ENCODE data around the gene CLDN6.
"Not testable (repeated sequence)": the region's sequence is repeated elsewhere in the genome, so short reads cannot be mapped to it uniquely, and the experiment has no call there.

The CLDN6 gene, protein sequence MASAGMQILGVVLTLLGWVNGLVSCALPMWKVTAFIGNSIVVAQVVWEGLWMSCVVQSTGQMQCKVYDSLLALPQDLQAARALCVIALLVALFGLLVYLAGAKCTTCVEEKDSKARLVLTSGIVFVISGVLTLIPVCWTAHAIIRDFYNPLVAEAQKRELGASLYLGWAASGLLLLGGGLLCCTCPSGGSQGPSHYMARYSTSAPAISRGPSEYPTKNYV

DNA sequence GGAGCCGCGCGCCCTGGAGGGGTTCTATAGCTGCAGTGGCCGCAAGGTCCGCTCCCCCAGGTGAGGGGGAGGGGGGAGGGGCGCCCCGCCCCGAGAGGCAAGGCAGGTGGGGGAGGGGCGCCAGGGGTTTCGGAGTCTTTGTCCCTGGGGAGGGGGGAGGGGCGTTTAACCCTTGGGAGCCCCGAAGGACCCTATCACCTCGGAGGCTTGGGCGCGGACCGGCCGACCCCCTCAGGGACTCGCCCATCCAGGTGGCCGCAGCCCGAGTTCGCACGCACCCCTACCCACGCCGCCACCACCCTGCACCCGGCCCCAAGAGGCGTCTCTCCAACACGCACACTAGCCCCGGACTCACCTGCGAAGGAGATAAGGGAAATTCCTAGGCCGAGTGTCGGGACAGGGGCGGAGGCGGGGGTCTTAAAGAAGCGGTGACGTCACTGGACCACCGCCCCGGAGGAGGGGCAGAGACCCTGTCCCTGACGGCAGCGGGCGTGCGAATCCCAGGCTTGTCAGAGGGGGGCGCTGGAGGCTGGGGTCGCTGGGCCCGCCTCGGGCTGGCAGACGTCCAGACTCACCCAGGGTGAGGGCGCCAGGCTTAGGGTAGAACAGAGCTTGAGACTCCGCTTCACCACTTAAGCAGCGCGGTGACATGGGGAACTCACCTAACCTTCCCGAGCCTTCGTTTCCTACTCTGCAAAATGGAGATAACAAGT, at the start of gene CLDN6:
CLDN6 (minus strand) TSS at position 390 of the 713 bp plus-strand sequence. CDS start 2,162 bp downstream, outside the sequence.
- DNase-seq: peak; percentile 81

DNA sequence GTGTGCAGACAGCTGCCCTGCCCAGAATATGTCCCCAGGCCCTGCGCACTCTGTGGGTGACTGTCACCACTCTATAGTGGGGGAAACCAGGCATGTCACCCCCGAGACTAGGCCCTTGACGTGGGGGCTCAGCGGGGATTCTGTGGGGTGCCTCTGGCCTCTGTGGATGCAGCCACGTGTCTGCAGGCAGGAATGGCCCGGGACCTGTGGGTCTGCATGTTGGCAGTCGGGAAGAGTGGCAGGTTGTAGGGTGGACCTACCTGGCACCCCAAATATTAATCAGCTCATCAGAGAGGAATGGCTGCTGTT, 48.4 kb upstream of the CLDN6 start:
- DNase-seq: no peak

DNA sequence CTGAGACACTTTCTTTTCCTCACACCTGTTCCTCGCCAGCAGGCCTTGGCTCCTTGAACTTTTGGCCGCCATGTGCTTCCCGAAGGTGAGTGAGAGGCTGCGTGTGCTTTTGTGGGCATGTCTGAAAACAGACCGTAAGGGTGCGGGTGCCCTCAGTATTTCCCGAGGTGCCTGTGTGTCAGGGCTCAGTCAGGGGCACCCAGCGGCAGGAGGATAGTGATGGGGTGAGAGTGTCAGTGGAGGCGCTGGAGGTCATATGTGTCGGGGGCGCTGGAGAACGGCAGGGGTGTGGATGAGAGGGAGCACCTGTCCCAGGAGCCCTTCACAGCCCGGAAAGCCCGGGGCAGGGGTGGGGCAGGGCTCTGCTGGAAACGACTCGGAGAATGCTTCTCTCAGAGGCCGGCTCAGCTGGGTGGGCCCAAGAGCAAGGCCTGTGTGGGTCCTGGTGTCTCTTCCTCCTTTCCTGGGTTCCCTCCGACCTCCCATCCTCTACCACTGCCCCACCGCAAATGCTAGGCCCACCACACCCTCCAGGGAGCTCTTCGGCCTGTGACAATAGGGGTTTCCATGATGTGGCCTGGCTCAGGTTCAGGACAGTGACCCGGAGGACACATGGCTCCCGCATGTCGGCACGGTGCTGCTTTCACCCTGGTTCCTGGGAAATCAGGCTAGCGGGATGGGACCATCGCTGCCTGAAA, 47.9 kb upstream of the CLDN6 start:
- DNase-seq: no peak

DNA sequence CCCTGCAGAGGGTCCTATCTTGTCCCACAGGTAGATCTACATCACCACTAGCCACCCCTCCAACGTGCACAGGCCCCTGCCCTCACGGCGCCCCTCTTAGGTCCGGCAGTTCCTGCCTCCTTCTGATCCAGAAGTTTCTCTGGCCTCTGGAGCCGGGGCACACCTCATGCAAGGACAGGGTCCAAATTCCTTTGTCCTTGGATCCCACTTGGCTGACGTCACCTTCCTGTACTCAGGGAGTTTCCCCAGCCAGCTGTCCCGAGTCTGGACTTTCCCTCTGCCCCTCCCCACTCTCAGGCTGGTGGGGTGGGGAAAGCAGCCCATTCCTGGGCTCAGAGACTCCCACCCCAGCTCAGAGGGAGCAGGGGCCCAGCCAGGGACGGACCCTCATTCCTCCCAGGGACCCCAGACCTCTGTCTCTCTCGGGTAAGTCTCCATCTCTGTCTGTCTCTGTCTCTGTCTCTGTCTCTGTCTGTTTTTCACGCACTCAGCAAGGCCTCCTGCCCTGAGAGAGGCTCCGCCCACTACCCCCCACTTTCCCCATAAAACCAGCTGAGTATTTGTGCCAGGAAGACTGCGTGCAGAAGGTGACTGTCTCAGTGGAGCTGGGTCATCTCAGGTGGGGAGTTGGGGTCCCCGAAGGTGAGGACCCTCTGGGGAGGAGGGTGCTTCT, 47.2 kb upstream of the CLDN6 start, which contains the start of gene IL32:
IL32 (plus strand) TSS at position 572 of the 673 bp plus-strand sequence. CDS start 172 bp downstream, outside the sequence.
- DNase-seq: peak; percentile 35

DNA sequence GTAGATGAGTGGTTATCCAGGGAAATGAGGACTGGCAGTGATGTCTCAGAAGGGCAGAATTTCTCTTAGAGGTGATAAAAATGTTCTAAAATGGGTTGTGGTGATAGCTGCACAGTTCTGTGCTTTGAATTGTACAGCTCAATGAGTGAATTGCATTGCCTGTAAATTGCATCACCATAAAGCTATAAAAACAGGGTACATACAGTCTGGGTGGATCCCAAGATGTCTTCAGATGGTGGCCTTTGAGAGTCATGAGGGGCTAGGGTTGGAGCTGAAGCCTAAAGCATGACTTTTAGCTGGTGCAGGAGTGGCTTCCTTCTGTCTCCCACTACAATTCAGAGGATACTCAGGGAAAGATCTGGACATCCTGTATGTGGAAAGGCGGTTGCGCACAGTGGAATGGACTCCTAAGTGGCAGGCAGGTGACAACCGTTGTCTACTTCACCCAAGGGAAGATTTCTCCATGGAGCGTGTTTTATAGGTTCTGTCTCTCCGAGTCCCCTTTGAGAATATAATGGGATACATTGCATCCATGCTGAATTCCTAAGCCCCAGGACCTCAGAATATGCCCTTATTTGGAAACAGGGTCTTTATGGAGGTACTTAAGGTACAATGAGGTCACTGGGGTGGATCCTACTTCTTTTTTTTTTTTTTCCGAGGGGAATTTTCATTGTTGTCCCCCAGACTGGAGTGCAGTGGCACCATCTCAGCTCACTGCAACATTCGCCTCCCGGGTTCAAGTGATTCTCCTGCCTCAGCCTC, 45.8 kb upstream of the CLDN6 start:
- DNase-seq: no peak

- DNase-seq: no peak
Observed at GRCh38 chr16:3062553-3062952, 44.6 kb upstream of the CLDN6 start.

DNA sequence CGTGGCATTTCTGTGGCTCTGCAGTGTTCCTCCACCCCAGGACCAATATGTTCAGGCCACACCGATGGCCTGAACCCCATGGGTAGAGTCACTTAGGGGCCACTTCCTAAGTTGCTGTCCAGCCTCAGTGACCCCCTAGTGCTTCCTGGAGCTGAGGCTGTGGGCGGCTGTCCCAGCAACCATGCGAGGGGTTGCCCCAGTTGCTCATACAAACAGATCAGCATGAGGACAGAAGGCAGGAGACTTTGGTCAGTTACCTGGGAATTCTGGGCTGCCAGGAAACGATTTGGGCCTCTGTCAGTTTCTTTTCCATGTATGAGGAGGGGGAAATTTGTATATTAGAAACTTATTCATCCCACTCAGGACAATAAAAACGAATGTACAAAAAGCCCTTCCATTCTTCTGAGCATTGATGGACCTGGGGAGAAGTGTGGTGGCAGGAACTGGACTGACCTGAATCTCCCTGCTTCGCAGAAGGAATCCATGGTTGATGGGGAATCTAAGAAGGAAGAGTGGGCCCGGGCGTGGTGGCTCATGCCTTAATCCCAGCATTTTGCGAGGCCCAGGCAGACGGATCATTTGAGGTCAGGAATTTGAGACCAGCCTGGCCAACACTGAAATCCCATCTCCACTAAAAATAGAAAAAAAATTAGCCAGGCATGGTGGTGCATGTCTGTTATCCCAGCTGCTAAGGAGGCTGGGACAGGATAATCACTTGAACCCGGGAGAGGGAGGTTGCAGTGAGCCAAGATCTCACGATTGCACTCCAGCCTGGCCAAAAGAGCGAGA, 42.5 kb upstream of the CLDN6 start:
- no peak for DNase-seq

- DNase-seq: no peak
Observed at GRCh38 chr16:3059723-3060242, 41.8 kb upstream of the CLDN6 start.

- DNase-seq: peak; percentile 91
Observed at GRCh38 chr16:3059041-3059722, 41.2 kb upstream of the CLDN6 start.

GRCh38 chr16:3058139-3059030, 40.4 kb upstream of the CLDN6 start:
- peak; percentile 69 for DNase-seq

DNA sequence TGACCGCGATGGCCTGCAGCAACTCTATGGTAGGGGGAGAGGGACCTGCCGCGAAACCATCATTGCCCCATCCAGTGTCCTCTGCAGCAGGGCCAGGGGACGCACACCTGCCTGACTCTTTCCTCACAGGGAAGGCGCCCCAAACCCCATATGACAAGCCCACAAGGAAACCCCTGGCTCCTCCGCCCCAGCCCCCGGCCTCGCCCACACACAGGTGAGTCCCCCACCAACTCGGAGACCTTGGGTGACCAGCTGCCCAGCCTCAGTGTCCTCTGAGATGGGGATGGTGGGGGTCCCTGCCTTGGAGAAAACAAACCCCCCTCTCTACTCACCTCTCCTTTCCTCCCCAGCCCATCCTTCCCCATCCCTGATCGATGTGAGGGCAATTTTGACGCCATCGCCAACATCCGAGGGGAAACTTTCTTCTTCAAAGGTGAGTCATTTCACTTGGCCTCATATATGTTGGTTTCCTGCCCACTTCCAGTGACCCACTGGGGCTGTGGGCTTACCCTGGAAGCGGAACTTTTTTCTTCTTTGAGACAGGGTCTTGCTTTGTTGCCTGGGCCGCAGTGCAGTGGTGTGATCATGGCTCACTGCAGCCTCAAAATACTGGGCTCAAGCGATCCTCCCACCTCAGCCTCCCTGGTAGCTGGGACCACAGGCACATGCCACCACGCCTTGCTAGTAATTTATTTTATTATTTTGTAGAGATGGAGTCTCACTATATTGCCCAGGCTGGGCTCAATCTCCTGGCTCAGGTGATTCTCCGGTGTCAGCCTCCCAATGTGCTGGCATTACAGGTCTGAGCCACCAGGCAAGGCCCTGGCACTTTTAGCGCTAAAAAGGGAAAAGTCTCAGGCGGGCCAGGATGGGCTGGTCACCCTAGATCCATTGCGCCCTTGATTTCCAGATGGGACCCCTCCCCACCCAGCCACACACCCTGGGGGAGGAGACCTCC, 39.5 kb upstream of the CLDN6 start:
- DNase-seq: no peak

DNA sequence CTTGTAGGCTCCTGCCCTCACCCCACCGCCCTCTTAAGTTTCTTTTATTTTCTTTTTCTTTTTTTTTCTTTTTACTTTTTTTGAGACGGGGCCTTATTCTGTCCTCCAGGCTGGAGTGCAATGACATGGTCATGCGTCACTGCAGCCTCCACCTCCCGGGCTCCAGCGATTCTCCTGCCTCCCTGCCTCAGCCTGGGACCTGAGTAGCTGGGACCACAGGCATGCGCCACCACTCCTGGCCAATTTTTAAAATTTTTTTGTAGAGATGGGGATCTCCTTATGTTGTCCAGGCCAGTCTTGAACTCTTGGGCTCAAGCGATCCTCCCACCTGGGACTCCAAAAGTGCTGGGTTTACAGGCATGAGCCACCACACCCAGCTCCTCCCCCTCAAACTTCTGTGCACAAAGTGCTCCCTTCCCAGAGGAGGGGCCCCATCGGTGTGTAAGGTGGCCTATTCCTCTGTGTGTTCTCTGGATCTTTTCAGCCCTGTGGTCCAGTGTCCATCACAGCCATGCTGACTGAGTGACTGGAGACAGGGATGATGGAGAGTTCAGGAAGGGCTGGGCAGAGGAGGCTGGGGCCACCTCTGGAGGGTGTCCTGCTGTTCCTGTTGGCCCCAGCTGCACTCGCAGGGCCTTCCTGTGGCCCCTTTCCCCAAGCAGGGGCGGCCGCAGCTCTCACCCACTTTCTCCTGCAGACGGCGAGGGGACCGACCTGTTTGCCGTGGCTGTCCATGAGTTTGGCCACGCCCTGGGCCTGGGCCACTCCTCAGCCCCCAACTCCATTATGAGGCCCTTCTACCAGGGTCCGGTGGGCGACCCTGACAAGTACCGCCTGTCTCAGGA, 38.6 kb upstream of the CLDN6 start:
- DNase-seq: no peak

DNA sequence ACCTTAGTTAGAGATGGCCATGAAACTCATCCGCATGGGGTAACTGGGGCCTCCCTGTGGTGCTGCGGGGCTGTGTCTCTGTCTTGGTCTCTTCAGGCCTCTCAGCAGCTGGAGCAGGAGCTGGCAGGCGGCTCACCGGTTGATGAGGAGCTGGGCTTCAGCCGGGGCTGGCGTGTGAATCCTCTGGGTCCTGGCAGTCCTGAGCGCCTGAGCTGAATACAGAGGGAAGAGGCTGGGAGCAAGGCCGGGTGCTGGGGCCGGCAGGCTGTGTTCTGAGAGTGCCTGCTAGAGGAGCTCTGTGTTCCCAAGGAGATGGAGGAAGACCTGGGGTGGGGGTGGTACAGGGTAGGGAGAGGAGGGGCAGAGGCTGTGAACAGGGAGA, 37.7 kb upstream of the CLDN6 start:
- not testable (repeated sequence) for DNase-seq

GRCh38 chr16:3054965-3055733, 37.2 kb upstream of the CLDN6 start:
- no peak for DNase-seq

GRCh38 chr16:3053330-3053710, 35.3 kb upstream of the CLDN6 start:
- DNase-seq: not testable (repeated sequence)

DNA sequence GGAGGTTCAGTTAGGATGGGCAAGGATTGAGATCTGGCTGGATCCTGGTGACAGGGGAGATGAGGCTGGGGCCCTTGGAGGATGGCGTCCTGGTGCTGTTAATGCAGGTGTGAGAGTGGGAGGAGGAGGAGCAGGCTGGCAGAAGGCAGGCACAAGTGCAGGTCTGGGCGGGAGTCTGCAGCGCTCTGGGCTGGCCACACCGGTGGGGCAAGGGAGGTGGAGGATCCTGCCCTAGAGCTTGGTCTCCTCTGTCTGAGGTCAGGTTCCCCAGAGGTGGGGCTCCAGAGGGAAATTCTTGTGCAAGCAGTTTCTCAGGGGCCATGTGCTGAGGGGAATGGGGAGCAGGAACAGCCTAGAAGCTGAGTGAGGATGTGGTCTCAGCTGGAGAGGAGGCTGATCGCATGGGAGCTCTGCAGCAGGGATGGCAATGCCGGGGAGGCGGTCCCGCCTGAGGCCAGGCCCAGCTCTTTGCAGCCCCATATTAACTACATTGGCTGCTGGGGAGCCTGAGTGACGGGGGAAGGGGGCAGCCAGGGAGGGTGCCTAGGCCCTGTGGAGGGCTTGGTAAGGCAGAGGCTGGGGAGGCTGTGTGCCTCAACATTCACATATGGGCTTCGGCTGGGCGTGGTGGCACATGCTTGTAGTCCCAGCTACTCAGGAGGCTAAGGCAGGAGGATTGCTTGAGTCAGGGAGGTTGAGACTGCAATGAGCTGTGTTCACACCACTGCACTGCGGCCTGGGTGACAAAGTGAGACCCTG, 34.8 kb upstream of the CLDN6 start:
- DNase-seq: not testable (repeated sequence)
